Sigmoid colon (tissue), 4 donors: ENCODE results near the gene FAM43B.

Experiments
- POLR2A ChIP-seq, 2 donors: fragments of 450-650 bp; IDR thresholded peaks; one replicate each; pipeline ENCODE4 v1.6.1; 2016; ENCODE audit warnings: antibody characterized with exemption in 2 of 2, mild to moderate bottlenecking in 2 of 2, moderate library complexity in 2 of 2
- POLR2AphosphoS5 ChIP-seq, 4 donors: sonication (generic); formaldehyde crosslinking; IDR thresholded peaks; one replicate each; pipeline ENCODE4 v1.6.1; 2017; ENCODE audit warnings: antibody characterized with exemption in 4 of 4
- TF ChIP-seq, protein P1 (sequence below), 4 experiments: fragments of 450-650 bp in 3 of 4; fragments of 200-600 bp in 1 of 4; IDR thresholded peaks; one replicate each; pipeline ENCODE4 v1.5.1; 2016 to 2019; ENCODE audit warnings: antibody characterized with exemption in 4 of 4, mild to moderate bottlenecking in 3 of 4, moderate library complexity in 2 of 4

DNA sequence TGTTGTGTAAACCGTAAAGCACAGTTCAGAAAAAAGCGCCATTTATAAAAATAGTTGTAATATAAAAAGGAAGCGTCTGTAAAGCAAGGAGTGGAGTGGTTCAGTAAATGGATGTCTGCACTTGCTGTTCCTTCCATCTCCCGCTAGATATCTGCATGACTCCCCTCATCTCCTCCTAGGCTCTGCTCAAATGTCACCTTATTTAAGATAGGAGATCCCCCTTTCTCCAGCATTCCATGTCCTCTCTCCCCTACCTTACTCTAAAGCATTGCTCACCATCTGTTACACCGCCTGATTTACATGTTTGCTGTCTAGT, 45.2 kb upstream of the FAM43B start:
- TF ChIP-seq POLR2AphosphoS5 (IDR thresholded peaks at IDR 0.05) (no peak), POLR2A (IDR thresholded peaks at IDR 0.05) (no peak)
- TF ChIP-seq, protein P1, sequence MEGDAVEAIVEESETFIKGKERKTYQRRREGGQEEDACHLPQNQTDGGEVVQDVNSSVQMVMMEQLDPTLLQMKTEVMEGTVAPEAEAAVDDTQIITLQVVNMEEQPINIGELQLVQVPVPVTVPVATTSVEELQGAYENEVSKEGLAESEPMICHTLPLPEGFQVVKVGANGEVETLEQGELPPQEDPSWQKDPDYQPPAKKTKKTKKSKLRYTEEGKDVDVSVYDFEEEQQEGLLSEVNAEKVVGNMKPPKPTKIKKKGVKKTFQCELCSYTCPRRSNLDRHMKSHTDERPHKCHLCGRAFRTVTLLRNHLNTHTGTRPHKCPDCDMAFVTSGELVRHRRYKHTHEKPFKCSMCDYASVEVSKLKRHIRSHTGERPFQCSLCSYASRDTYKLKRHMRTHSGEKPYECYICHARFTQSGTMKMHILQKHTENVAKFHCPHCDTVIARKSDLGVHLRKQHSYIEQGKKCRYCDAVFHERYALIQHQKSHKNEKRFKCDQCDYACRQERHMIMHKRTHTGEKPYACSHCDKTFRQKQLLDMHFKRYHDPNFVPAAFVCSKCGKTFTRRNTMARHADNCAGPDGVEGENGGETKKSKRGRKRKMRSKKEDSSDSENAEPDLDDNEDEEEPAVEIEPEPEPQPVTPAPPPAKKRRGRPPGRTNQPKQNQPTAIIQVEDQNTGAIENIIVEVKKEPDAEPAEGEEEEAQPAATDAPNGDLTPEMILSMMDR (IDR thresholded peaks at IDR 0.05) = no peak
